H9 (cell line): ENCODE results near the gene MRPS5. TPM values are rescaled to one million over a fixed set of nuclear protein-coding genes. Genes with fewer than 3 reads are reported as not detected.

ENCODE experiments used
- DNase-seq: peaks from one replicate; pipeline ENCODE4 v3.0.0-alpha.2; 2017
- H2AFZ ChIP-seq: one replicate; pipeline ENCODE4 v1.6.1; 2013; ENCODE audit warnings: mild to moderate bottlenecking, low read length, control low read depth, moderate library complexity
- H2AK5ac ChIP-seq: 2 replicates; pipeline ENCODE4 v1.6.1; 2013; ENCODE audit warnings: low read length, control low read depth, mixed read lengths; ENCODE audit not compliant: insufficient read length
- H2BK120ac ChIP-seq: one replicate; pipeline ENCODE4 v1.6.1; 2013; ENCODE audit warnings: low read depth, mild to moderate bottlenecking, low read length, control low read depth, inconsistent platforms; ENCODE audit not compliant: poor library complexity, severe bottlenecking
- H2BK12ac ChIP-seq: 2 replicates; pipeline ENCODE4 v1.6.1; 2013; ENCODE audit warnings: low read length, control low read depth, mixed read lengths, low read depth; ENCODE audit not compliant: insufficient read length
- H2BK15ac ChIP-seq: 2 replicates; pipeline ENCODE4 v1.6.1; 2013; ENCODE audit warnings: low read depth, low read length, control low read depth
- H2BK20ac ChIP-seq: one replicate; pipeline ENCODE4 v1.6.1; 2013; ENCODE audit warnings: low read depth, mild to moderate bottlenecking, low read length, control low read depth, inconsistent platforms; ENCODE audit not compliant: poor library complexity, severe bottlenecking
- H2BK5ac ChIP-seq: 2 replicates; pipeline ENCODE4 v1.6.1; 2013; ENCODE audit warnings: low read length, control low read depth, mixed read lengths; ENCODE audit not compliant: insufficient read length
- H3K14ac ChIP-seq: 2 replicates; pipeline ENCODE4 v1.6.1; 2013; ENCODE audit warnings: low read length, control low read depth; ENCODE audit not compliant: insufficient read depth
- H3K18ac ChIP-seq: 2 replicates; pipeline ENCODE4 v1.6.1; 2013; ENCODE audit warnings: low read depth, mild to moderate bottlenecking, mixed read lengths, low read length, control low read depth; ENCODE audit not compliant: insufficient read length
- H3K23ac ChIP-seq: 2 replicates; pipeline ENCODE4 v1.6.1; 2013; ENCODE audit warnings: low read length, control low read depth, mixed read lengths, low read depth; ENCODE audit not compliant: insufficient read length
- H3K23me2 ChIP-seq: 2 replicates; pipeline ENCODE4 v1.6.1; 2013; ENCODE audit warnings: low read depth, mild to moderate bottlenecking, mixed read lengths, low read length, control low read depth; ENCODE audit not compliant: insufficient read length, poor library complexity, severe bottlenecking
- H3K27ac ChIP-seq: 2 replicates; pipeline ENCODE4 v1.5.1; 2013; ENCODE audit warnings: low read length, control low read depth, mixed read lengths, low read depth; ENCODE audit not compliant: insufficient read length
- H3K27me3 ChIP-seq: 2 replicates; pipeline ENCODE4 v1.6.1; 2013; ENCODE audit warnings: low read length, control low read depth, inconsistent platforms; ENCODE audit not compliant: insufficient read depth
- H3K4ac ChIP-seq: 2 replicates; pipeline ENCODE4 v1.6.1; 2013; ENCODE audit warnings: low read depth, mild to moderate bottlenecking, control low read depth, inconsistent platforms, low read length, moderate library complexity
- H3K4me1 ChIP-seq: 2 replicates; pipeline ENCODE4 v1.6.1; 2013; ENCODE audit warnings: low read length, control low read depth, inconsistent platforms; ENCODE audit not compliant: insufficient read depth
- H3K4me2 ChIP-seq: 2 replicates; pipeline ENCODE4 v1.6.1; 2013; ENCODE audit warnings: low read length, control low read depth, mixed read lengths; ENCODE audit not compliant: insufficient read length, insufficient read depth
- H3K56ac ChIP-seq: 2 replicates; pipeline ENCODE4 v1.6.1; 2013; ENCODE audit warnings: low read depth, mild to moderate bottlenecking, mixed read lengths, low read length, control low read depth; ENCODE audit not compliant: insufficient read length
- H3K79me1 ChIP-seq: 2 replicates; pipeline ENCODE4 v1.6.1; 2013; ENCODE audit warnings: low read depth, mild to moderate bottlenecking, moderate library complexity, low read length, control low read depth, inconsistent platforms; ENCODE audit not compliant: insufficient read depth, poor library complexity, severe bottlenecking
- H3K79me2 ChIP-seq: 2 replicates; pipeline ENCODE4 v1.6.1; 2013; ENCODE audit warnings: low read length, control low read depth, inconsistent platforms; ENCODE audit not compliant: insufficient read depth
- H3K9ac ChIP-seq: 2 replicates; pipeline ENCODE4 v1.6.1; 2013; ENCODE audit warnings: low read length, control low read depth, mixed read lengths; ENCODE audit not compliant: insufficient read length; ENCODE audit errors: extremely low read depth
- H3K9me3 ChIP-seq: one replicate; pipeline ENCODE4 v1.6.1; 2013; ENCODE audit warnings: low read depth, low read length, inconsistent platforms; ENCODE audit not compliant: control insufficient read depth
- H3T11ph ChIP-seq: one replicate; pipeline ENCODE4 v1.6.1; 2013; ENCODE audit warnings: mild to moderate bottlenecking, low read length, control low read depth, inconsistent platforms
- H4K20me1 ChIP-seq: one replicate; pipeline ENCODE4 v1.6.1; 2013; ENCODE audit not compliant: control insufficient read depth, insufficient read length, insufficient read depth
- H4K5ac ChIP-seq: 2 replicates; pipeline ENCODE4 v1.6.1; 2013; ENCODE audit warnings: low read depth, mild to moderate bottlenecking, mixed read lengths, low read length, control low read depth; ENCODE audit not compliant: insufficient read length
- H4K8ac ChIP-seq: replicated peaks from 2 replicates; pipeline ENCODE4 v1.6.1; 2013; ENCODE audit warnings: low read length, control low read depth, mixed read lengths, low read depth; ENCODE audit not compliant: insufficient read length
- H4K91ac ChIP-seq: 2 replicates; pipeline ENCODE4 v1.6.1; 2013; ENCODE audit warnings: low read depth, mild to moderate bottlenecking, moderate library complexity, mixed read lengths, low read length, control low read depth; ENCODE audit not compliant: insufficient read length
- H3K27ac Mint-ChIP-seq, 3 experiments: 2 replicates in 2 of 3; 3 replicates in 1 of 3; pipeline ENCODE4 v1.8.0; 2020 to 2021; ENCODE audit warnings: mixed read lengths in 3 of 3, mild to moderate bottlenecking in 1 of 3, moderate library complexity in 1 of 3
- H3K27me3 Mint-ChIP-seq: 2 replicates; pipeline ENCODE4 v1.8.0; 2021; ENCODE audit warnings: low read depth, mild to moderate bottlenecking, moderate library complexity, mixed read lengths
- H3K36me3 Mint-ChIP-seq, 3 experiments: 2 replicates in 2 of 3; 3 replicates in 1 of 3; pipeline ENCODE4 v1.8.0; 2020 to 2021; ENCODE audit warnings: low read depth in 3 of 3, mixed read lengths in 3 of 3; ENCODE audit not compliant: insufficient read depth in 1 of 3
- H3K4me1 Mint-ChIP-seq, 2 experiments: 2 replicates each; pipeline ENCODE4 v1.8.0; 2020; ENCODE audit warnings: mixed read lengths in 2 of 2
- H3K4me3 Mint-ChIP-seq, 2 experiments: 2 replicates in 1 of 2; 3 replicates in 1 of 2; pipeline ENCODE4 v1.8.0; 2020 to 2021; ENCODE audit warnings: mild to moderate bottlenecking in 2 of 2, mixed read lengths in 2 of 2, moderate library complexity in 1 of 2
- H3K9me3 Mint-ChIP-seq, 2 experiments: 2 replicates in 1 of 2; 3 replicates in 1 of 2; pipeline ENCODE4 v1.8.0; 2020; ENCODE audit warnings: mild to moderate bottlenecking in 2 of 2, mixed read lengths in 2 of 2, moderate library complexity in 1 of 2
- WGBS: extraction: QIAGEN DNeasy Blood & Tissue Kit; methylation state at CpG from one replicate; pipeline ENCODE4 v1.1.7; 2013; ENCODE audit warnings: missing lambda C conversion rate, low lambda C conversion rate, mixed read lengths; ENCODE audit not compliant: insufficient read length; ENCODE audit errors: extremely low coverage; 5-methylcytosine and 5-hydroxymethylcytosine counted together
- total RNA-seq: library from RNA; stranded (reverse); gene quantifications from 2 replicates; pipeline ENCODE4 v1.2.1, GENCODE V29; 2021
- TF ChIP-seq, protein P1 (sequence below): fragments of 200-600 bp; sonication (generic); conservative IDR thresholded peaks from 3 replicates; pipeline ENCODE4 v1.8.0; 2021; ENCODE audit warnings: antibody characterized with exemption, mild to moderate bottlenecking

MRPS5 gene
- total RNA-seq, 1 experiment from 2014 or later: 50.9 TPM

DNA sequence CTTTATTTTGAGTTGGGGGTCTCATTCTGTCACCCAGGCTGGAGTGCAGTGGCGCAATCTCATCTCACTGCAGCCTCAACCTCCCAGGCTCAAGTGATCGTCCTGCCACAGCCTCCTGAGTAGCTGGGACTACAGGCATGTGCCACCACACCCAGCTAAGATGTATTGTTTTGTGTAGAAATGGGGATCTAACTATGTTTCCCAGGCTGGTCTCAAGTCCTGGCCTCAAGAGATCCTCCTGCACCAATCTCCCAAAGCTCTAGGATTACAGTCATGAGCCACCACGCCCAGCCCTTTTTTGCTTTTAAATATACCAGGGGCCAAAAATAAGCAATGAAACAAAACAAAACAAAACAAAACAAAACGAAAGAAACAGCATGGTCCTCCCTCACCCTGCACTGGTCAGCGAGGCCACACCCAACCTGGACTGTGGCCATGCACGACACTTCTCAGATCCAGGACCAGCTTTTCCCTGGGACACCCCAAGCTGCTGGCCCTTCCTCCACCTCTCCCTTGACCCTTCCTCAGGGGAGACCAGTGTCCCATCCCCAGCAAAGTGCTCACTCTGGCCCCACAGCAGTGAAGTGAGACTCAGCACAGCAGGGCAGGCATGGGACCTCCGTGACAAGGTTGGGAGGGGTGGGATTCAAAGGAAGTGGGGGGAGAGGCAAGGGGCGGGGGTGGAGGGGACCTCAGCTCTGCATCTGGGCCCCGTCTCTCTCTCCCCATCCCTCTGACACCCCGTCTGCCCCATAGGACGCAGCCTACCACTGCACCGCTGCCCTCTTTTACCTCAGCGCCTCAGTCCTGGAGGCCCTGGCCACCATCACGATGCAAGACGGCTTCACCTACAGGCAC lies 72.6 kb downstream of the MRPS5 start:
- H4K20me1 ChIP-seq: no peaks in the 10 kb centered on the region
- H2BK120ac ChIP-seq: no peak overlapping the region
- H3K4me1 Mint-ChIP-seq: peaks cover 4 to 21% of the 10 kb centered on the region in 2 experiments
- H3K4me1 ChIP-seq: no peaks in the 10 kb centered on the region; the same call in 1 of the 2 replicates
- peaks cover 47% of the 10 kb centered on the region for H3K27me3 Mint-ChIP-seq
- no peak overlapping the region for H3K14ac ChIP-seq
- H2AFZ ChIP-seq: no peak overlapping the region
- H3K23me2 ChIP-seq: no peaks in the 10 kb centered on the region
- no peaks in the 10 kb centered on the region for H3K36me3 Mint-ChIP-seq
- no peak overlapping the region for H2BK15ac ChIP-seq
- H3K4me3 Mint-ChIP-seq: no peak overlapping the region; a peak in 1 of 5 replicates
- H3K9ac ChIP-seq: no peak overlapping the region
- H3K79me1 ChIP-seq: no peaks in the 10 kb centered on the region
- H3K27me3 ChIP-seq: no peaks in the 10 kb centered on the region
- no peak overlapping the region for H3T11ph ChIP-seq
- no peak overlapping the region for H3K23ac ChIP-seq
- no peak overlapping the region for H3K4me2 ChIP-seq
- H2BK12ac ChIP-seq: no peak overlapping the region
- no peak overlapping the region for H2BK5ac ChIP-seq
- no peak overlapping the region; a peak in 2 of 7 replicates for H3K27ac Mint-ChIP-seq
- no peaks in the 10 kb centered on the region for H3K9me3 Mint-ChIP-seq
- H4K91ac ChIP-seq: no peak overlapping the region
- TF ChIP-seq, protein P1, sequence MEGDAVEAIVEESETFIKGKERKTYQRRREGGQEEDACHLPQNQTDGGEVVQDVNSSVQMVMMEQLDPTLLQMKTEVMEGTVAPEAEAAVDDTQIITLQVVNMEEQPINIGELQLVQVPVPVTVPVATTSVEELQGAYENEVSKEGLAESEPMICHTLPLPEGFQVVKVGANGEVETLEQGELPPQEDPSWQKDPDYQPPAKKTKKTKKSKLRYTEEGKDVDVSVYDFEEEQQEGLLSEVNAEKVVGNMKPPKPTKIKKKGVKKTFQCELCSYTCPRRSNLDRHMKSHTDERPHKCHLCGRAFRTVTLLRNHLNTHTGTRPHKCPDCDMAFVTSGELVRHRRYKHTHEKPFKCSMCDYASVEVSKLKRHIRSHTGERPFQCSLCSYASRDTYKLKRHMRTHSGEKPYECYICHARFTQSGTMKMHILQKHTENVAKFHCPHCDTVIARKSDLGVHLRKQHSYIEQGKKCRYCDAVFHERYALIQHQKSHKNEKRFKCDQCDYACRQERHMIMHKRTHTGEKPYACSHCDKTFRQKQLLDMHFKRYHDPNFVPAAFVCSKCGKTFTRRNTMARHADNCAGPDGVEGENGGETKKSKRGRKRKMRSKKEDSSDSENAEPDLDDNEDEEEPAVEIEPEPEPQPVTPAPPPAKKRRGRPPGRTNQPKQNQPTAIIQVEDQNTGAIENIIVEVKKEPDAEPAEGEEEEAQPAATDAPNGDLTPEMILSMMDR: no peak
- H3K79me2 ChIP-seq: no peaks in the 10 kb centered on the region
- no peaks in the 10 kb centered on the region for H3K9me3 ChIP-seq
- H3K27ac ChIP-seq: no peak overlapping the region
- no peak overlapping the region for H3K18ac ChIP-seq
- H2BK20ac ChIP-seq: no peak overlapping the region
- no peak overlapping the region for H2AK5ac ChIP-seq
- no CpG with 5 or more reads among the region's 15 CpGs for WGBS
- H4K5ac ChIP-seq: no peak overlapping the region
- DNase-seq: no peak
- no peak overlapping the region for H3K56ac ChIP-seq
- H3K4ac ChIP-seq: no peak overlapping the region
- H4K8ac ChIP-seq: no peak overlapping the region
